RKO (cell line): ENCODE measurements around the gene SNX7.

Experiments
- DNase-seq: peaks from one replicate; pipeline ENCODE4 v3.0.0-alpha.2; 2016; ENCODE audit warnings: low spot score

The SNX7 gene

GRCh38 chr1:98698625-98699024 is 37.1 kb downstream of the SNX7 start:
- DNase-seq: no peak

GRCh38 chr1:98700228-98700627 is 38.7 kb downstream of the SNX7 start:
- no peak for DNase-seq

GRCh38 chr1:98702976-98703375 is 41.5 kb downstream of the SNX7 start:
- DNase-seq: no peak

- no peak for DNase-seq
Measured at GRCh38 chr1:98704474-98704873, 43.0 kb downstream of the SNX7 start.

- no peak for DNase-seq
Measured at GRCh38 chr1:98704971-98705370, 43.5 kb downstream of the SNX7 start.

- DNase-seq: no peak
Measured at GRCh38 chr1:98705591-98705990, 44.1 kb downstream of the SNX7 start.

- no peak for DNase-seq
Measured at GRCh38 chr1:98706173-98706843, 44.8 kb downstream of the SNX7 start.

- DNase-seq: no peak
Measured at GRCh38 chr1:98707556-98707955, 46.0 kb downstream of the SNX7 start.

- DNase-seq: no peak
Measured at GRCh38 chr1:98709906-98710305, 48.4 kb downstream of the SNX7 start.

GRCh38 chr1:98723574-98723973 is 62.1 kb downstream of the SNX7 start:
- DNase-seq: no peak

GRCh38 chr1:98732985-98733781 is 71.7 kb downstream of the SNX7 start:
- no peak for DNase-seq

GRCh38 chr1:98733782-98734112 is 72.2 kb downstream of the SNX7 start:
- DNase-seq: no peak

GRCh38 chr1:98735756-98736155 is 74.2 kb downstream of the SNX7 start:
- DNase-seq: no peak

GRCh38 chr1:98737835-98738234 is 76.3 kb downstream of the SNX7 start:
- no peak for DNase-seq

- DNase-seq: no peak
Measured at GRCh38 chr1:98739762-98740161, 78.2 kb downstream of the SNX7 start.

GRCh38 chr1:98741164-98741563 is 79.6 kb downstream of the SNX7 start:
- DNase-seq: no peak

GRCh38 chr1:98749152-98749756 is 87.7 kb downstream of the SNX7 start:
- peak; percentile 6 for DNase-seq

- no peak for DNase-seq
Measured at GRCh38 chr1:98754176-98754575, 92.7 kb downstream of the SNX7 start.

GRCh38 chr1:98761219-98761865 is 99.8 kb downstream of the SNX7 start:
- peak; percentile 15 for DNase-seq

- DNase-seq: no peak
Measured at GRCh38 chr1:98763488-98764150, 102.1 kb downstream of the SNX7 start.

GRCh38 chr1:98764485-98764884 is 103.0 kb downstream of the SNX7 start:
- DNase-seq: no peak

GRCh38 chr1:98766255-98766654 is 104.7 kb downstream of the SNX7 start:
- no peak for DNase-seq
